H1 (cell line): ENCODE data around the gene TEAD3. TPM values are rescaled to one million over a fixed set of nuclear protein-coding genes. Genes with fewer than 3 reads are reported as not detected.

Experiments used
- CTCF ChIA-PET: fragments of 300-600 bp; sonication (Branson Sonifier 250); formaldehyde crosslinking; loops from one replicate; lab custom pipeline; 2021; ENCODE audit not compliant: partially characterized antibody; lab: Charles Lee
- POLR2A ChIA-PET: fragments of 300-600 bp; sonication (Branson Sonifier 250); formaldehyde crosslinking; loops from one replicate; lab custom pipeline; 2021; ENCODE audit warnings: inconsistent platforms; ENCODE audit not compliant: partially characterized antibody; lab: Charles Lee
- DNase-seq, 2 experiments: peaks; one replicate each; pipeline versions ENCODE4 v3.0.0 to v3.0.0-alpha.2; 2010 to 2022; ENCODE audit warnings: low spot score in 2 of 2, low read depth in 1 of 2, mixed read lengths in 1 of 2
- FAIRE-seq: peaks from 2 replicates; lab custom pipeline; 2011; peaks lifted over from hg19 to GRCh38; lab: Jason Lieb, UNC
- H2AFZ ChIP-seq: 2 replicates; pipeline ENCODE4 v1.8.1; 2012; ENCODE audit warnings: low read length, inconsistent platforms
- H2AK5ac ChIP-seq: 2 replicates; pipeline ENCODE4 v1.6.1; 2013; ENCODE audit warnings: low read depth, low read length
- H2BK120ac ChIP-seq: replicated peaks from 2 replicates; pipeline ENCODE3; 2013; ENCODE audit warnings: low read depth, low read length, inconsistent platforms
- H2BK12ac ChIP-seq: 2 replicates; pipeline ENCODE4 v1.6.1; 2013; ENCODE audit warnings: low read depth, low read length
- H2BK15ac ChIP-seq: 2 replicates; pipeline ENCODE4 v1.6.1; 2013; ENCODE audit warnings: low read length
- H2BK20ac ChIP-seq: 2 replicates; pipeline ENCODE4 v1.6.1; 2013; ENCODE audit warnings: low read length
- H2BK5ac ChIP-seq: 2 replicates; pipeline ENCODE4 v1.6.1; 2013; ENCODE audit warnings: low read depth, low read length
- H3K14ac ChIP-seq: 2 replicates; pipeline ENCODE4 v1.6.1; 2013; ENCODE audit warnings: inconsistent platforms; ENCODE audit not compliant: insufficient read length
- H3K18ac ChIP-seq: 2 replicates; pipeline ENCODE4 v1.6.1; 2013; ENCODE audit warnings: low read length; ENCODE audit errors: extremely low read depth
- H3K23ac ChIP-seq: 2 replicates; pipeline ENCODE4 v1.6.1; 2013; ENCODE audit warnings: inconsistent platforms; ENCODE audit not compliant: insufficient read length
- H3K23me2 ChIP-seq: 2 replicates; pipeline ENCODE4 v1.6.1; 2013; ENCODE audit warnings: low read depth, low read length
- H3K27ac ChIP-seq: 2 replicates; pipeline ENCODE4 v1.6.1; 2011; ENCODE audit warnings: low read depth, low read length, inconsistent platforms
- H3K27me3 ChIP-seq, 4 experiments: replicated peaks in 1 of 4; 1 replicate in 1 of 4; 2 replicates in 3 of 4; pipeline versions ENCODE4 v1.6.1 to v1.8.1; 2011 to 2013; ENCODE audit warnings: low read length in 3 of 4, mild to moderate bottlenecking in 3 of 4, inconsistent platforms in 2 of 4, mixed read lengths in 2 of 4, moderate library complexity in 1 of 4; ENCODE audit not compliant: control insufficient read depth in 3 of 4, insufficient read depth in 3 of 4; ENCODE audit errors: extremely low read depth in 1 of 4
- H3K36me3 ChIP-seq, 4 experiments: 2 replicates each; pipeline versions ENCODE4 v1.6.1 to v1.8.1; 2011 to 2013; ENCODE audit warnings: mild to moderate bottlenecking in 4 of 4, low read length in 3 of 4, moderate library complexity in 2 of 4, control low read depth in 1 of 4, inconsistent platforms in 1 of 4; ENCODE audit not compliant: insufficient read depth in 4 of 4, control insufficient read depth in 2 of 4
- H3K4ac ChIP-seq: replicated peaks from 2 replicates; pipeline ENCODE3; 2013; ENCODE audit warnings: low read length, low read depth, mixed read lengths, inconsistent platforms; ENCODE audit not compliant: insufficient read length
- H3K4me1 ChIP-seq, 4 experiments: replicated peaks in 1 of 4; 1 replicate in 1 of 4; 2 replicates in 3 of 4; pipeline versions ENCODE4 v1.6.1 to v1.8.1; 2011 to 2013; ENCODE audit warnings: low read length in 3 of 4, inconsistent platforms in 2 of 4, mixed read lengths in 1 of 4; ENCODE audit not compliant: insufficient read depth in 4 of 4, control insufficient read depth in 3 of 4
- H3K4me2 ChIP-seq, 2 experiments: 2 replicates each; pipeline versions ENCODE4 v1.6.1 to v1.8.1; 2011 to 2013; ENCODE audit warnings: low read depth in 2 of 2, low read length in 2 of 2, control low read depth in 1 of 2, inconsistent platforms in 1 of 2, mild to moderate bottlenecking in 1 of 2; ENCODE audit not compliant: insufficient read depth in 1 of 2
- H3K4me3 ChIP-seq, 4 experiments: fragments of 200-600, 300-600 bp in 1 of 4; sonication (generic), shearing (Covaris generic), sonication (Bioruptor Twin) in 1 of 4; 2 replicates each; pipeline versions ENCODE4 v1.5.1 to v1.8.1; 2011 to 2016; ENCODE audit warnings: low read length in 4 of 4, low read depth in 3 of 4, control low read depth in 2 of 4, inconsistent platforms in 2 of 4, mild to moderate bottlenecking in 2 of 4, mixed read lengths in 1 of 4, moderate library complexity in 1 of 4; ENCODE audit not compliant: insufficient read depth in 2 of 4; ENCODE audit errors: extremely low read depth in 1 of 4
- H3K56ac ChIP-seq: replicated peaks from 2 replicates; pipeline ENCODE3; 2013; ENCODE audit warnings: low read depth, mild to moderate bottlenecking, mixed read lengths, low read length, inconsistent platforms; ENCODE audit not compliant: insufficient read length
- H3K79me1 ChIP-seq: 2 replicates; pipeline ENCODE4 v1.6.1; 2013; ENCODE audit warnings: low read depth, low read length, control low read depth
- H3K79me2 ChIP-seq, 2 experiments: 2 replicates each; pipeline versions ENCODE4 v1.6.1 to v1.8.1; 2012 to 2013; ENCODE audit warnings: low read length in 2 of 2, mild to moderate bottlenecking in 2 of 2, inconsistent platforms in 1 of 2; ENCODE audit not compliant: insufficient read depth in 2 of 2, control insufficient read depth in 1 of 2
- H3K9ac ChIP-seq, 4 experiments: replicated peaks in 1 of 4; 1 replicate in 1 of 4; 2 replicates in 3 of 4; pipeline versions ENCODE4 v1.6.1 to v1.8.1; 2011 to 2013; ENCODE audit warnings: low read depth in 3 of 4, low read length in 3 of 4, control low read depth in 2 of 4, mild to moderate bottlenecking in 2 of 4, moderate library complexity in 2 of 4, inconsistent platforms in 1 of 4; ENCODE audit errors: extremely low read depth in 1 of 4
- H3K9me3 ChIP-seq, 2 experiments: 2 replicates each; pipeline versions ENCODE4 v1.6.1 to v1.8.1; 2012 to 2013; ENCODE audit warnings: mild to moderate bottlenecking in 2 of 2, moderate library complexity in 2 of 2, control low read depth in 1 of 2, inconsistent platforms in 1 of 2, low read depth in 1 of 2, low read length in 1 of 2, mixed read lengths in 1 of 2; ENCODE audit not compliant: insufficient read depth in 2 of 2
- H4K20me1 ChIP-seq, 2 experiments: replicated peaks in 1 of 2; 2 replicates each; pipeline versions ENCODE3 to v1.8.1; 2011 to 2013; ENCODE audit warnings: inconsistent platforms in 2 of 2, low read length in 2 of 2, mild to moderate bottlenecking in 1 of 2; ENCODE audit not compliant: insufficient read depth in 2 of 2, control insufficient read depth in 1 of 2
- H4K5ac ChIP-seq: 2 replicates; pipeline ENCODE4 v1.6.1; 2013; ENCODE audit warnings: low read length, low read depth, mixed read lengths, inconsistent platforms; ENCODE audit not compliant: insufficient read length
- H4K8ac ChIP-seq: 2 replicates; pipeline ENCODE4 v1.8.0; 2013; ENCODE audit warnings: mild to moderate bottlenecking, moderate library complexity, low read length, inconsistent platforms; ENCODE audit not compliant: insufficient read depth; ENCODE audit errors: extremely low read depth
- H4K91ac ChIP-seq: replicated peaks from 2 replicates; pipeline ENCODE3; 2013; ENCODE audit warnings: low read length, mixed read lengths, inconsistent platforms; ENCODE audit not compliant: insufficient read length
- EP300 ChIP-seq, 2 experiments: IDR thresholded peaks; 1 replicate in 1 of 2; 2 replicates in 1 of 2; pipeline ENCODE4 v1.6.1; 2011 to 2012; ENCODE audit warnings: low read depth in 2 of 2, low read length in 2 of 2, mild to moderate bottlenecking in 2 of 2, borderline replicate concordance in 1 of 2, inconsistent platforms in 1 of 2, moderate library complexity in 1 of 2
- JUND ChIP-seq: IDR thresholded peaks from 2 replicates; pipeline ENCODE4 v1.6.1; 2011; ENCODE audit warnings: mild to moderate bottlenecking, improper control_type of control experiment, low read length
- SP1 ChIP-seq: IDR thresholded peaks from 2 replicates; pipeline ENCODE4 v1.6.1; 2011; ENCODE audit warnings: low read depth, low read length
- TAF7 ChIP-seq: optimal IDR thresholded peaks from 2 replicates; pipeline ENCODE3; 2011; ENCODE audit warnings: low read depth, mild to moderate bottlenecking, inconsistent platforms, low read length, moderate library complexity, borderline replicate concordance
- WGBS, 2 experiments: shearing (Covaris generic) in 1 of 2; methylation state at CpG; one replicate each; pipeline versions ENCODE4 v1.1.6 to v1.1.7; 2013 to 2015; ENCODE audit warnings: low lambda C conversion rate in 2 of 2, mixed read lengths in 2 of 2, inconsistent platforms in 1 of 2, low coverage in 1 of 2, missing lambda C conversion rate in 1 of 2; ENCODE audit not compliant: insufficient replicate concordance in 2 of 2, insufficient coverage in 1 of 2, insufficient read length in 1 of 2; ENCODE audit errors: extremely low coverage in 1 of 2, missing lambda C conversion rate in 1 of 2; 5-methylcytosine and 5-hydroxymethylcytosine counted together
- polyA plus RNA-seq, 7 experiments: library from polyadenylated mRNA; depleted of rRNA in 3 of 7; stranded (reverse) in 5 of 7; unstranded in 2 of 7; fragments of >200 nt in 5 of 7; fragments of 200-250 nt in 2 of 7; gene quantifications; 1 replicate in 5 of 7; 2 replicates in 1 of 7; 4 replicates in 1 of 7; pipeline versions ENCODE4 v1.2.1 to v1.2.3, GENCODE V29; 2011 to 2013; ENCODE audit warnings: missing spikeins in 2 of 7, mixed read lengths in 2 of 7
- total RNA-seq: library from RNA; stranded (reverse); fragmentation: NEBNext Ultra II Directional; extraction: Animal tissue kit (Norgen Biotek cat#: 25700); gene quantifications from 2 replicates; pipeline ENCODE4 v1.2.1, GENCODE V29; 2021

TEAD3 gene
- total and polyA plus RNA-seq, 2 of the 8 experiments (the other 6 are each of a cell fraction or from before 2014, with no cell fraction given) = 20.1 to 28.7 TPM

GRCh38 chr6:35427435-35427834 is 69.4 kb downstream of the TEAD3 start:
- Histone ChIP-seq H3K9me3 (no peaks in the 10 kb centered on the region), H4K91ac (peak overlapping the region; percentile 89), H3K23ac (no peak overlapping the region), H3K36me3 (0 out of 8 replicates have a peak, but pooled peaks cover 0 to 4% (median 0%) of the 10 kb centered on the region in 4 experiments), H3K56ac (no peak overlapping the region), H4K8ac (no peak overlapping the region; the same call in 1 of the 2 replicates), H3K4me2 (no peak overlapping the region), H2BK12ac (peak overlapping the region; percentile 90; the same call in 1 of the 2 replicates), H3K79me2 (no peaks in the 10 kb centered on the region), H3K9ac (no peak overlapping the region; a peak in 1 of 7 replicates), H2BK15ac (peak overlapping the region; percentile 98; the same call in 1 of the 2 replicates), H2BK120ac (no peak overlapping the region), H3K18ac (peak overlapping the region; percentile 78; the same call in 1 of the 2 replicates), H3K4me3 (no peak overlapping the region), H4K5ac (no peak overlapping the region), H3K23me2 (no peaks in the 10 kb centered on the region), H3K4ac (no peak overlapping the region), H2AK5ac (peak overlapping the region; percentile 53; the same call in 1 of the 2 replicates), H4K20me1 (no peaks in the 10 kb centered on the region), H3K27me3 (no peaks in the 10 kb centered on the region), H2BK20ac (peak overlapping the region; percentile 43; the same call in 1 of the 2 replicates), H3K27ac (0 out of 2 replicates have a peak overlapping the region, but pooled peaks have one; percentile 52), H3K4me1 (peaks cover 6 to 28% (median 16%) of the 10 kb centered on the region in 4 experiments), H2AFZ (no peak overlapping the region), H3K14ac (no peak overlapping the region), H2BK5ac (peak overlapping the region; percentile 78; the same call in 1 of the 2 replicates), H3K79me1 (no peaks in the 10 kb centered on the region)
- no peak for FAIRE-seq
- 70% methylated on average over 5 of the region's 5 CpGs; no CpG with 5 or more reads in 1 of the 2 experiments for WGBS, 2 experiments
- CTCF ChIA-PET = interaction anchor here (0.7 to 15.8 kb wide), 15 partner anchors 7 to 140 kb away, joined by 3 to 138 read pairs (median 6); partner anchors contain the start of gene PPARD
- DNase-seq = no peak
- POLR2A ChIA-PET = interaction anchor here (1.0 to 2.0 kb wide), 4 partner anchors 10 to 94 kb away, joined by 3 to 6 read pairs (median 3); no protein-coding TSS in a partner anchor
- no peak for TF ChIP-seq JUND
- no peak for TF ChIP-seq TAF7
- no peak for TF ChIP-seq SP1
- no peak for TF ChIP-seq EP300 (IDR thresholded peaks at IDR 0.05; ENCODE audit: borderline replicate concordance in 1 of 2, low read depth in 2 of 2, low read length in 2 of 2)
